OCI-LY3 (cell line): ENCODE results near the gene CHID1.

Experiments used
- EZH2phosphoT487 ChIP-seq: fragments of 200-600 bp; shearing (Covaris generic); IDR thresholded peaks from 2 replicates; pipeline ENCODE4 v1.6.1; 2018; ENCODE audit warnings: antibody characterized with exemption, mixed run types, low read depth
- TF ChIP-seq, protein P1 (sequence below): fragments of 200-600, 300-600 bp; sonication (generic); IDR thresholded peaks from 2 replicates; pipeline ENCODE4 v1.5.1; 2014; ENCODE audit warnings: antibody characterized with exemption, low read length, low read depth

DNA sequence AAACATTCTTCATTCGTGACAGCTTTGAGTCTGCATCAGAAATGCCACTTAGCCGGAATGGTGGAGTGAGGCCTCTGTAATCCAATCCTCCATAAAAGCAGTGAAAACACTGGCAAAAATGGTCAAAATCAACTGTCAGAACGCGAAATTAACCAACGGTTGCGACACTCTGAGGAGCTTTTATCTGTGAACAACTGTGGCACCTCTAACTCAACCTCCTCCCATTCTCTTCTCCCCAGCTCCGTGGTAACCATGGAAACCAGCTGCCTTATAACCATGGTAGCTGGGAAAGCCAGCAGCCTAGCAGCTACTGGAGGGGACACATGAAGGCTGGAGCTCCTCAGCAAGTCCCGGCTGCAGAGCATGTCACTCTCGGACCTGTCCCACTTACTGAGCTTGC is 35.4 kb upstream of the CHID1 start:
- TF ChIP-seq EZH2phosphoT487, result no peak
- TF ChIP-seq, protein P1, sequence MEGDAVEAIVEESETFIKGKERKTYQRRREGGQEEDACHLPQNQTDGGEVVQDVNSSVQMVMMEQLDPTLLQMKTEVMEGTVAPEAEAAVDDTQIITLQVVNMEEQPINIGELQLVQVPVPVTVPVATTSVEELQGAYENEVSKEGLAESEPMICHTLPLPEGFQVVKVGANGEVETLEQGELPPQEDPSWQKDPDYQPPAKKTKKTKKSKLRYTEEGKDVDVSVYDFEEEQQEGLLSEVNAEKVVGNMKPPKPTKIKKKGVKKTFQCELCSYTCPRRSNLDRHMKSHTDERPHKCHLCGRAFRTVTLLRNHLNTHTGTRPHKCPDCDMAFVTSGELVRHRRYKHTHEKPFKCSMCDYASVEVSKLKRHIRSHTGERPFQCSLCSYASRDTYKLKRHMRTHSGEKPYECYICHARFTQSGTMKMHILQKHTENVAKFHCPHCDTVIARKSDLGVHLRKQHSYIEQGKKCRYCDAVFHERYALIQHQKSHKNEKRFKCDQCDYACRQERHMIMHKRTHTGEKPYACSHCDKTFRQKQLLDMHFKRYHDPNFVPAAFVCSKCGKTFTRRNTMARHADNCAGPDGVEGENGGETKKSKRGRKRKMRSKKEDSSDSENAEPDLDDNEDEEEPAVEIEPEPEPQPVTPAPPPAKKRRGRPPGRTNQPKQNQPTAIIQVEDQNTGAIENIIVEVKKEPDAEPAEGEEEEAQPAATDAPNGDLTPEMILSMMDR, result no peak
